Fibroblast of skin of scalp (primary cell): ENCODE results near the gene RABGEF1.
"Not testable (repeated sequence)": the region's sequence is repeated elsewhere in the genome, so short reads cannot be mapped to it uniquely, and the experiment has no call there.

Source experiments
- DNase-seq: peaks from one replicate; pipeline ENCODE4 v3.0.0-alpha.2; 2013

Gene RABGEF1

GRCh38 chr7:66766041-66766440 lies 25.5 kb downstream of the RABGEF1 start:
- DNase-seq = no peak

- not testable (repeated sequence) for DNase-seq
Observed at GRCh38 chr7:66767486-66767885, 27.0 kb downstream of the RABGEF1 start.

- no peak for DNase-seq
Observed at GRCh38 chr7:66768865-66769832, 28.6 kb downstream of the RABGEF1 start.

- DNase-seq = peak; percentile 26
Observed at GRCh38 chr7:66769833-66770512, 29.4 kb downstream of the RABGEF1 start.

- no peak for DNase-seq
Observed at GRCh38 chr7:66771795-66772194, 31.3 kb downstream of the RABGEF1 start.

- not testable (repeated sequence) for DNase-seq
Observed at GRCh38 chr7:66773744-66774143, 33.2 kb downstream of the RABGEF1 start.

- DNase-seq = not testable (repeated sequence)
Observed at GRCh38 chr7:66776383-66776782, 35.9 kb downstream of the RABGEF1 start.

- DNase-seq = no peak
Observed at GRCh38 chr7:66776800-66777442, 36.4 kb downstream of the RABGEF1 start.

GRCh38 chr7:66778201-66778600 lies 37.7 kb downstream of the RABGEF1 start:
- DNase-seq = peak; percentile 66

- no peak for DNase-seq
Observed at GRCh38 chr7:66779669-66780409, 39.3 kb downstream of the RABGEF1 start.

- DNase-seq = no peak
Observed at GRCh38 chr7:66781408-66782090, 41.0 kb downstream of the RABGEF1 start.

- DNase-seq = not testable (repeated sequence)
Observed at GRCh38 chr7:66782875-66783274, 42.3 kb downstream of the RABGEF1 start.

- not testable (repeated sequence) for DNase-seq
Observed at GRCh38 chr7:66783887-66784595, 43.5 kb downstream of the RABGEF1 start.

- DNase-seq = peak; percentile 4
Observed at GRCh38 chr7:66790196-66790595, 49.7 kb downstream of the RABGEF1 start.

GRCh38 chr7:66790725-66791124 lies 50.2 kb downstream of the RABGEF1 start:
- DNase-seq = no peak

GRCh38 chr7:66800591-66800990 lies 60.1 kb downstream of the RABGEF1 start:
- no peak for DNase-seq

GRCh38 chr7:66804001-66804400 lies 63.5 kb downstream of the RABGEF1 start:
- DNase-seq = no peak

- no peak for DNase-seq
Observed at GRCh38 chr7:66807736-66808135, 67.2 kb downstream of the RABGEF1 start.

- DNase-seq = no peak
Observed at GRCh38 chr7:66810716-66811115, 70.2 kb downstream of the RABGEF1 start.

- DNase-seq = not testable (repeated sequence)
Observed at GRCh38 chr7:66815186-66815875, 74.8 kb downstream of the RABGEF1 start.
